B cell (primary cell): Measurements from ENCODE around the gene CCR1. TPM values are rescaled to one million over a fixed set of nuclear protein-coding genes. Genes with fewer than 3 reads are reported as not detected.

ENCODE experiments used
- ATAC-seq: fragments of 200-7000 bp; cut with Tn5 transposase; one replicate; pipeline ENCODE4 v1.10.0; 2021; ENCODE audit warnings: low read depth, mild to moderate bottlenecking, moderate number of reproducible peaks, moderate library complexity
- CTCF ChIA-PET: fragments of 350-600 bp; sonication (Branson Sonifier 250); formaldehyde crosslinking; loops from one replicate; lab custom pipeline; 2021; ENCODE audit warnings: antibody characterized with exemption, inconsistent platforms; lab: Charles Lee
- POLR2A ChIA-PET: fragments of 350-600 bp; sonication (Branson Sonifier 250); formaldehyde crosslinking; loops from one replicate; lab custom pipeline; 2021; ENCODE audit warnings: antibody characterized with exemption; lab: Charles Lee
- DNase-seq: peaks from one replicate; pipeline ENCODE4 v3.0.0; 2013
- H2AFZ ChIP-seq: 2 replicates; pipeline ENCODE4 v1.6.1; 2012; ENCODE audit warnings: mild to moderate bottlenecking, low read depth, low read length; ENCODE audit not compliant: insufficient read depth, poor library complexity, severe bottlenecking
- H3K27ac ChIP-seq, 2 donors: 1 replicate in 1 of 2; 2 replicates in 1 of 2; pipeline ENCODE4 v1.5.1; 2012 to 2013; ENCODE audit warnings: low read length in 2 of 2, mild to moderate bottlenecking in 2 of 2, moderate library complexity in 1 of 2
- H3K27me3 ChIP-seq, 4 experiments: fragments of 200-600 bp in 1 of 4; sonication (generic) in 1 of 4; replicated peaks in 1 of 4; 1 replicate in 2 of 4; 2 replicates in 2 of 4; pipeline versions ENCODE4 v1.6.1 to v1.7.0; 2013 to 2016; ENCODE audit warnings: low read length in 3 of 4, mild to moderate bottlenecking in 2 of 4, mixed read lengths in 1 of 4, moderate library complexity in 1 of 4; ENCODE audit not compliant: insufficient read depth in 4 of 4, control insufficient read depth in 3 of 4; ENCODE audit errors: control extremely low read depth in 1 of 4
- H3K36me3 ChIP-seq, 2 experiments: replicated peaks in 1 of 2; 1 replicate in 1 of 2; 2 replicates in 1 of 2; pipeline versions ENCODE4 v1.6.1 to v1.7.1; 2013; ENCODE audit warnings: low read length in 1 of 2; ENCODE audit not compliant: insufficient read depth in 2 of 2, control insufficient read depth in 1 of 2; ENCODE audit errors: control extremely low read depth in 1 of 2, extremely low read depth in 1 of 2
- H3K4me1 ChIP-seq, 2 donors: fragments of 200-600 bp in 1 of 2; sonication (generic) in 1 of 2; 1 replicate in 1 of 2; 2 replicates in 1 of 2; pipeline versions ENCODE4 v1.5.1 to v1.6.1; 2013 to 2017; ENCODE audit warnings: low read length in 2 of 2; ENCODE audit not compliant: control insufficient read depth in 2 of 2, insufficient read depth in 2 of 2
- H3K4me2 ChIP-seq: replicated peaks from 2 replicates; pipeline ENCODE3; 2012; ENCODE audit warnings: mild to moderate bottlenecking, low read depth, low read length; ENCODE audit not compliant: poor library complexity, severe bottlenecking
- H3K4me3 ChIP-seq, 5 experiments: fragments of 200-600 bp in 1 of 5; sonication (generic) in 1 of 5; 1 replicate in 3 of 5; 2 replicates in 2 of 5; pipeline versions ENCODE4 v1.5.1 to v1.7.0; 2011 to 2016; ENCODE audit warnings: low read length in 4 of 5, mild to moderate bottlenecking in 4 of 5, low read depth in 2 of 5, control low read depth in 1 of 5, moderate library complexity in 1 of 5; ENCODE audit not compliant: insufficient read depth in 1 of 5; ENCODE audit errors: control extremely low read depth in 1 of 5, extremely low read depth in 1 of 5
- H3K79me2 ChIP-seq: fragments of 200-600 bp; sonication (generic); one replicate; pipeline ENCODE4 v1.6.0; 2016; ENCODE audit warnings: low read length; ENCODE audit not compliant: control insufficient read depth, insufficient read depth
- H3K9ac ChIP-seq: fragments of 200-600 bp; sonication (generic); 2 replicates; pipeline ENCODE4 v1.6.1; 2017; ENCODE audit warnings: mild to moderate bottlenecking, low read length, moderate library complexity
- H3K9me3 ChIP-seq, 3 donors: one replicate each; pipeline versions ENCODE4 v1.6.1 to v1.7.1; 2013; ENCODE audit warnings: low read length in 2 of 3; ENCODE audit not compliant: control insufficient read depth in 2 of 3, insufficient read depth in 1 of 3; ENCODE audit errors: control extremely low read depth in 1 of 3
- H4K20me1 ChIP-seq: 2 replicates; pipeline ENCODE4 v1.6.0; 2012; ENCODE audit warnings: mild to moderate bottlenecking, low read length; ENCODE audit not compliant: insufficient read depth, control insufficient read depth, poor library complexity, severe bottlenecking
- H3K27ac Mint-ChIP-seq: one replicate; pipeline ENCODE4 v1.8.0; 2021; ENCODE audit warnings: mixed read lengths
- H3K27me3 Mint-ChIP-seq: one replicate; pipeline ENCODE4 v1.8.0; 2021; ENCODE audit warnings: mixed read lengths
- H3K4me1 Mint-ChIP-seq: one replicate; pipeline ENCODE4 v1.8.0; 2021; ENCODE audit warnings: mixed read lengths
- H3K4me3 Mint-ChIP-seq: one replicate; pipeline ENCODE4 v1.8.0; 2021; ENCODE audit warnings: mixed read lengths
- H3K9me3 Mint-ChIP-seq: one replicate; pipeline ENCODE4 v1.8.0; 2022; ENCODE audit warnings: mixed read lengths; ENCODE audit not compliant: insufficient read depth
- EZH2 ChIP-seq: IDR thresholded peaks from 2 replicates; pipeline ENCODE4 v1.6.1; 2012; ENCODE audit warnings: borderline replicate concordance, low read depth, mild to moderate bottlenecking, moderate library complexity, low read length; ENCODE audit not compliant: insufficient read depth, poor library complexity, severe bottlenecking
- WGBS: methylation state at CpG from one replicate; pipeline ENCODE4 v1.1.5; 2013; ENCODE audit warnings: missing lambda C conversion rate; ENCODE audit not compliant: insufficient coverage; 5-methylcytosine and 5-hydroxymethylcytosine counted together
- intact Hi-C: fragments of 100-400 bp; cut with micrococcal nuclease; formaldehyde crosslinking; loops from one replicate; pipeline ENCODE4 v1.10.0; 2022
- polyA plus RNA-seq: library from polyadenylated mRNA; depleted of rRNA; stranded (reverse); fragments of >200 nt; gene quantifications from 2 replicates; pipeline ENCODE4 v1.2.3, GENCODE V29; 2012
- total RNA-seq, 2 donors: library from RNA; stranded (reverse); fragments of 120-200 nt in 1 of 2; gene quantifications; 1 replicate in 1 of 2; 2 replicates in 1 of 2; pipeline versions ENCODE4 v1.2.3 to v1.2.4, GENCODE V29; 2013 to 2022
- TF ChIP-seq, protein P1 (sequence below): fragments of 200-600 bp; IDR thresholded peaks from one replicate; pipeline ENCODE4 v1.8.0; 2022; ENCODE audit warnings: antibody characterized with exemption, mild to moderate bottlenecking

CCR1 gene
- total and polyA plus RNA-seq, 2 donors (not counting 1 experiment from before 2014, with no cell fraction given) = 0.54 to 0.79 TPM

DNA sequence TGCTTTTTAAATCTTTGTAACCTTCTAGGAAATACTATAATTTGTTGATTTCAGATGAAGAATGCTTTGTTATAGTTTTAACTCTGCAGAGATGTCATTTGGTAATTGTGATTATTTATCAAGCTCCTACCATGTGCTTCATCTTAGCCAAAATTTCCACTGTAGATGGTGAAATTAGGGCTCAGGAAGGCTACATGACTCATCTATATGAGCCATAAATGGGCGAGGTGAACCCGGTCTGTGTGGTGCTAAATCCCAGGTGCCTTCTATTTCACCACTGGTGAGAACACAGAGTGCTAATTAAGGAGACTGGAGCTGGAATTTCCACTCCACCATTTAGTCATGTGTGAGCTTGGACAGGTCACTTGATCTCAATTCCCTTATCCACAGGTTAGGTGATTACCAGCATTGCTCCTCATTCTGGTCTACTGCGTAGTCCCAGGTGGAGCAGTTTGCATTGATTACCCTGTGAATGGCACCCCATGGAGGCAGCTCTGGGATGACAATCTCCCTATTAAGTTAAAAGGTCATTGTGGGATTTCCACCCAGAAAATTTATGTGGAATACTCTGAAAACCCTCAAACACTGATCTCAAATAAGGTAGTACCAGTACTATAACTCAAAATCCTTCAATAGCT, 31.3 kb upstream of the CCR1 start:
- DNase-seq = no peak
- H3K36me3 ChIP-seq = no peaks in the 10 kb centered on the region
- H3K9me3 ChIP-seq = no peaks in the 10 kb centered on the region
- H3K27ac ChIP-seq = no peak overlapping the region
- H4K20me1 ChIP-seq = no peaks in the 10 kb centered on the region
- H2AFZ ChIP-seq = no peak overlapping the region
- POLR2A ChIA-PET = no interaction called here
- Mint-ChIP-seq H3K9me3 (no peaks in the 10 kb centered on the region), H3K4me1 (peaks cover 19% of the 10 kb centered on the region), H3K27ac (no peak overlapping the region), H3K4me3 (no peak overlapping the region), H3K27me3 (peaks cover 6% of the 10 kb centered on the region)
- intact Hi-C loops = no loop called here
- no peak overlapping the region for H3K4me3 ChIP-seq
- no peaks in the 10 kb centered on the region for H3K79me2 ChIP-seq
- WGBS = 73% methylated on average over 2 of the region's 3 CpGs
- peaks cover 9 to 13% of the 10 kb centered on the region in 2 donors for H3K4me1 ChIP-seq
- no peak for ATAC-seq
- H3K4me2 ChIP-seq = no peak overlapping the region
- H3K9ac ChIP-seq = no peak overlapping the region
- H3K27me3 ChIP-seq = peaks cover 0 to 2% (median 0%) of the 10 kb centered on the region in 4 experiments
- TF ChIP-seq, protein P1, sequence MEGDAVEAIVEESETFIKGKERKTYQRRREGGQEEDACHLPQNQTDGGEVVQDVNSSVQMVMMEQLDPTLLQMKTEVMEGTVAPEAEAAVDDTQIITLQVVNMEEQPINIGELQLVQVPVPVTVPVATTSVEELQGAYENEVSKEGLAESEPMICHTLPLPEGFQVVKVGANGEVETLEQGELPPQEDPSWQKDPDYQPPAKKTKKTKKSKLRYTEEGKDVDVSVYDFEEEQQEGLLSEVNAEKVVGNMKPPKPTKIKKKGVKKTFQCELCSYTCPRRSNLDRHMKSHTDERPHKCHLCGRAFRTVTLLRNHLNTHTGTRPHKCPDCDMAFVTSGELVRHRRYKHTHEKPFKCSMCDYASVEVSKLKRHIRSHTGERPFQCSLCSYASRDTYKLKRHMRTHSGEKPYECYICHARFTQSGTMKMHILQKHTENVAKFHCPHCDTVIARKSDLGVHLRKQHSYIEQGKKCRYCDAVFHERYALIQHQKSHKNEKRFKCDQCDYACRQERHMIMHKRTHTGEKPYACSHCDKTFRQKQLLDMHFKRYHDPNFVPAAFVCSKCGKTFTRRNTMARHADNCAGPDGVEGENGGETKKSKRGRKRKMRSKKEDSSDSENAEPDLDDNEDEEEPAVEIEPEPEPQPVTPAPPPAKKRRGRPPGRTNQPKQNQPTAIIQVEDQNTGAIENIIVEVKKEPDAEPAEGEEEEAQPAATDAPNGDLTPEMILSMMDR = no peak
- TF ChIP-seq EZH2 = no peak
- CTCF ChIA-PET = no interaction called here

DNA sequence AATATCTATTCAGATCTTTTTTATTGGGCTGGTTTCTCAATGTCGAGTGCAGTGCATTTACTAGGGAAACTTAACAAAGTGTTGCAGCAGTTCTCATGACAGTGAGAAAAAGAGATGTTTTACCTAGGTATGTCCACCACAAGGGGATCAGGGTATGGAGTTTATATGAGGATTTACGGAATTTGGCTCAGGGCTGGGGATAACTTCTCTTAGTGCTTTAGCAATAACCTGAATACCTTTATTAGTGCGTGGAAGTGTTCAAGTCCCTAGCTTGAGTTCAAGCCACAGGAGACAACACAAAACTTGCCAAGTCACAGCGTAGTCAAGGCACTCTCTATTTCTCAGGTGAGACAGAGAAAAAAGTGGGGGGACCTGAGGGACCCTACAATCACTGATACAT, 30.3 kb upstream of the CCR1 start:
- H3K4me3 ChIP-seq = no peak overlapping the region
- no peak overlapping the region for H2AFZ ChIP-seq
- 60% methylated on average over 1 of the region's 4 CpGs for WGBS
- ATAC-seq (no peak), DNase-seq (no peak)
- ChIA-PET POLR2A (no interaction called here), CTCF (interaction anchor here (0.8 kb wide), 1 partner anchor 160 kb away, joined by 5 read pairs; no protein-coding TSS in a partner anchor)
- H4K20me1 ChIP-seq = no peaks in the 10 kb centered on the region
- peaks cover 0 to 2% (median 0%) of the 10 kb centered on the region in 4 experiments for H3K27me3 ChIP-seq
- TF ChIP-seq, protein P1 = no peak
- TF ChIP-seq EZH2 = no peak
- H3K4me2 ChIP-seq = no peak overlapping the region
- Mint-ChIP-seq H3K27ac (no peak overlapping the region), H3K4me1 (peaks cover 19% of the 10 kb centered on the region), H3K9me3 (no peaks in the 10 kb centered on the region), H3K27me3 (peaks cover 6% of the 10 kb centered on the region), H3K4me3 (no peak overlapping the region)
- H3K36me3 ChIP-seq = no peaks in the 10 kb centered on the region
- no peak overlapping the region for H3K9ac ChIP-seq
- H3K79me2 ChIP-seq = no peaks in the 10 kb centered on the region
- intact Hi-C loops = no loop called here
- no peaks in the 10 kb centered on the region for H3K9me3 ChIP-seq
- peaks cover 9 to 13% of the 10 kb centered on the region in 2 donors for H3K4me1 ChIP-seq
- H3K27ac ChIP-seq = no peak overlapping the region
